HepG2 (cell line): ENCODE measurements around the gene SGCE. TPM values are rescaled to one million over a fixed set of nuclear protein-coding genes. Genes with fewer than 3 reads are reported as not detected.

Source experiments
- BHLHE40 ChIP-seq: IDR thresholded peaks from 2 replicates; pipeline ENCODE4 v1.6.1; 2011; ENCODE audit warnings: low read length, improper control_type of control experiment
- ETV5 ChIP-seq: IDR thresholded peaks from 2 replicates; pipeline ENCODE4 v1.6.1; 2018; ENCODE audit warnings: missing biosample characterization, missing genetic modification reagents, inconsistent platforms, borderline replicate concordance
- HNF1A ChIP-seq, 2 experiments: sonication (generic) in 1 of 2; formaldehyde crosslinking in 1 of 2; IDR thresholded peaks; 2 replicates each; pipeline versions ENCODE4 v1.4.0 to v1.6.1; 2016 to 2020; ENCODE audit warnings: borderline replicate concordance in 1 of 2, low read depth in 1 of 2, mild to moderate bottlenecking in 1 of 2, missing genetic modification reagents in 1 of 2
- TEF ChIP-seq: sonication (generic); formaldehyde crosslinking; IDR thresholded peaks from 2 replicates; pipeline ENCODE4 v1.5.0; 2020; ENCODE audit warnings: missing genetic modification reagents
- ZNF17 ChIP-seq: sonication (generic); formaldehyde crosslinking; IDR thresholded peaks from 2 replicates; pipeline ENCODE4 v1.5.0; 2020; ENCODE audit warnings: mild to moderate bottlenecking, missing genetic modification reagents
- ZNF260 ChIP-seq: sonication (generic); formaldehyde crosslinking; IDR thresholded peaks from 2 replicates; pipeline ENCODE4 v1.4.0; 2020; ENCODE audit warnings: missing genetic modification reagents, low read depth, mild to moderate bottlenecking, borderline replicate concordance
- ZNF367 ChIP-seq: sonication (generic); formaldehyde crosslinking; IDR thresholded peaks from 2 replicates; pipeline ENCODE4 v1.4.0; 2020; ENCODE audit warnings: missing genetic modification reagents, borderline replicate concordance
- ZNF570 ChIP-seq: sonication (generic); formaldehyde crosslinking; IDR thresholded peaks from 2 replicates; pipeline ENCODE4 v1.4.0; 2020; ENCODE audit warnings: mild to moderate bottlenecking, missing genetic modification reagents, borderline replicate concordance
- ZNF724P ChIP-seq: sonication (generic); formaldehyde crosslinking; IDR thresholded peaks from 2 replicates; pipeline ENCODE4 v1.8.0; 2022; ENCODE audit warnings: missing genetic modification reagents, borderline replicate concordance
- ZNF770 ChIP-seq: sonication (generic); formaldehyde crosslinking; IDR thresholded peaks from 2 replicates; pipeline ENCODE4 v1.5.0; 2020; ENCODE audit warnings: mild to moderate bottlenecking, missing genetic modification reagents
- polyA plus RNA-seq, 8 experiments: library from polyadenylated mRNA; depleted of rRNA in 3 of 8; stranded (reverse) in 7 of 8; unstranded in 1 of 8; fragments of >200 nt; fragmentation: Illumina TruSeq in 4 of 8; extraction: Trizol in 4 of 8; gene quantifications; 2 replicates each; pipeline versions ENCODE4 v1.2.1 to v1.2.3, GENCODE V29; 2011 to 2016; ENCODE audit warnings: low read depth in 4 of 8, missing spikeins in 1 of 8, mixed read lengths in 1 of 8; ENCODE audit not compliant: insufficient read depth in 1 of 8
- total RNA-seq, 5 experiments: library from RNA; depleted of rRNA; stranded (reverse); fragments of >200 nt; fragmentation: Illumina TruSeq; extraction: Trizol; gene quantifications; 2 replicates each; pipeline ENCODE4 v1.2.3, GENCODE V29; 2016; ENCODE audit warnings: low read depth in 1 of 5
- TF ChIP-seq, protein P1 (sequence below), 2 experiments: sonication (generic) in 1 of 2; formaldehyde crosslinking in 1 of 2; IDR thresholded peaks; 2 replicates each; pipeline versions ENCODE4 v1.6.1 to v1.9.0; 2014 to 2022; ENCODE audit warnings: antibody characterized with exemption in 1 of 2, borderline replicate concordance in 1 of 2, inconsistent platforms in 1 of 2, low read depth in 1 of 2, missing genetic modification reagents in 1 of 2
- TF ChIP-seq, protein P2 (sequence below): sonication (generic); formaldehyde crosslinking; IDR thresholded peaks from 2 replicates; pipeline ENCODE4 v1.4.0; 2020; ENCODE audit warnings: mild to moderate bottlenecking, missing genetic modification reagents

Gene SGCE
- total and polyA plus RNA-seq, 2 of the 13 experiments (the other 11 are each of a cell fraction or from before 2014, with no cell fraction given), result 52.3 to 71.1 TPM

DNA sequence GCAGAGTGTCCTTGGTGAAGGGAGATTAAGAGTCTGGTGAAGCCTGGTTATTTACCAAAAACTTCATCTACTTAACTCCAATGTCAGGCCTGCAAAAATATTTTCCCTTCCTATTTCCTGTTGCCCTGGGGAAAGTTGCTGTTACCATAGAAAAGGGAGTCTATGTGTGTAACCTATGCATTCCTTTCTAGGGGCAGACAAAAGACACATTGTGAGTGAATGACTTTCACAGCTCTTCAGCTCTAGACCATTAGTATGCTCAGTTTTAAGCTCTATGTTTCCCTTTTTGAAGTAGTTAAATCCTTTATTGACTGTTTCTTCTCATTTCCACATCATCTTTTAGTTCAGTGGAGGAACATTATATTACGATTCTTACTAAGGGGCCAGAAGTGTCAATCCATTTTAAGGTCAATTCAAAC lies 45.6 kb upstream of the SGCE start (continued):
- TF ChIP-seq HNF1A (IDR thresholded peaks at IDR 0.05; ENCODE audit: low read depth) (0 out of 2 replicates have a peak, but pooled peaks have one; percentile 36), HNF1A (CRISPR knock-in tag; IDR thresholded peaks at IDR 0.05; ENCODE audit: borderline replicate concordance) (peak; percentile 82; the same call in 1 of the 2 replicates), ZNF367 (CRISPR knock-in tag) (no peak), ZNF724P (CRISPR knock-in tag) (no peak), TEF (CRISPR knock-in tag) (no peak), ZNF260 (CRISPR knock-in tag) (no peak), ZNF17 (no peak), ETV5 (CRISPR knock-in tag) (peak; percentile 87), BHLHE40 (no peak), ZNF570 (CRISPR knock-in tag) (no peak), ZNF770 (CRISPR knock-in tag) (no peak)
- TF ChIP-seq, protein P1, sequence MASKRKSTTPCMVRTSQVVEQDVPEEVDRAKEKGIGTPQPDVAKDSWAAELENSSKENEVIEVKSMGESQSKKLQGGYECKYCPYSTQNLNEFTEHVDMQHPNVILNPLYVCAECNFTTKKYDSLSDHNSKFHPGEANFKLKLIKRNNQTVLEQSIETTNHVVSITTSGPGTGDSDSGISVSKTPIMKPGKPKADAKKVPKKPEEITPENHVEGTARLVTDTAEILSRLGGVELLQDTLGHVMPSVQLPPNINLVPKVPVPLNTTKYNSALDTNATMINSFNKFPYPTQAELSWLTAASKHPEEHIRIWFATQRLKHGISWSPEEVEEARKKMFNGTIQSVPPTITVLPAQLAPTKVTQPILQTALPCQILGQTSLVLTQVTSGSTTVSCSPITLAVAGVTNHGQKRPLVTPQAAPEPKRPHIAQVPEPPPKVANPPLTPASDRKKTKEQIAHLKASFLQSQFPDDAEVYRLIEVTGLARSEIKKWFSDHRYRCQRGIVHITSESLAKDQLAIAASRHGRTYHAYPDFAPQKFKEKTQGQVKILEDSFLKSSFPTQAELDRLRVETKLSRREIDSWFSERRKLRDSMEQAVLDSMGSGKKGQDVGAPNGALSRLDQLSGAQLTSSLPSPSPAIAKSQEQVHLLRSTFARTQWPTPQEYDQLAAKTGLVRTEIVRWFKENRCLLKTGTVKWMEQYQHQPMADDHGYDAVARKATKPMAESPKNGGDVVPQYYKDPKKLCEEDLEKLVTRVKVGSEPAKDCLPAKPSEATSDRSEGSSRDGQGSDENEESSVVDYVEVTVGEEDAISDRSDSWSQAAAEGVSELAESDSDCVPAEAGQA (IDR thresholded peaks at IDR 0.05; ENCODE audit: low read depth), result no peak
- TF ChIP-seq, protein P1 (CRISPR knock-in tag; IDR thresholded peaks at IDR 0.05; ENCODE audit: borderline replicate concordance), result no peak
- TF ChIP-seq, protein P2, sequence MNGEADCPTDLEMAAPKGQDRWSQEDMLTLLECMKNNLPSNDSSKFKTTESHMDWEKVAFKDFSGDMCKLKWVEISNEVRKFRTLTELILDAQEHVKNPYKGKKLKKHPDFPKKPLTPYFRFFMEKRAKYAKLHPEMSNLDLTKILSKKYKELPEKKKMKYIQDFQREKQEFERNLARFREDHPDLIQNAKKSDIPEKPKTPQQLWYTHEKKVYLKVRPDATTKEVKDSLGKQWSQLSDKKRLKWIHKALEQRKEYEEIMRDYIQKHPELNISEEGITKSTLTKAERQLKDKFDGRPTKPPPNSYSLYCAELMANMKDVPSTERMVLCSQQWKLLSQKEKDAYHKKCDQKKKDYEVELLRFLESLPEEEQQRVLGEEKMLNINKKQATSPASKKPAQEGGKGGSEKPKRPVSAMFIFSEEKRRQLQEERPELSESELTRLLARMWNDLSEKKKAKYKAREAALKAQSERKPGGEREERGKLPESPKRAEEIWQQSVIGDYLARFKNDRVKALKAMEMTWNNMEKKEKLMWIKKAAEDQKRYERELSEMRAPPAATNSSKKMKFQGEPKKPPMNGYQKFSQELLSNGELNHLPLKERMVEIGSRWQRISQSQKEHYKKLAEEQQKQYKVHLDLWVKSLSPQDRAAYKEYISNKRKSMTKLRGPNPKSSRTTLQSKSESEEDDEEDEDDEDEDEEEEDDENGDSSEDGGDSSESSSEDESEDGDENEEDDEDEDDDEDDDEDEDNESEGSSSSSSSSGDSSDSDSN, result no peak
